Mucosa of descending colon (tissue), 3 donors: ENCODE results near the gene STAMBPL1. TPM values are rescaled to one million over a fixed set of nuclear protein-coding genes. Genes with fewer than 3 reads are reported as not detected.

Source experiments
- ATAC-seq: fragments of 200-7000 bp; cut with Tn5 transposase; one replicate; pipeline ENCODE4 v1.9.1; 2020; ENCODE audit warnings: mild to moderate bottlenecking, moderate library complexity
- DNase-seq, 3 donors: peaks; one replicate each; pipeline ENCODE4 v3.0.0-alpha.2; 2020
- H3K36me3 ChIP-seq: fragments of 200-600 bp; one replicate; pipeline ENCODE4 v1.8.0; 2021; ENCODE audit warnings: low read depth, mild to moderate bottlenecking
- H3K4me1 ChIP-seq: fragments of 200-600 bp; one replicate; pipeline ENCODE4 v1.8.0; 2021; ENCODE audit warnings: low read depth, mild to moderate bottlenecking
- H3K4me3 ChIP-seq: fragments of 200-600 bp; one replicate; pipeline ENCODE4 v1.8.0; 2021; ENCODE audit warnings: mild to moderate bottlenecking
- H3K9me3 ChIP-seq: fragments of 200-600 bp; one replicate; pipeline ENCODE4 v1.8.0; 2021; ENCODE audit warnings: mild to moderate bottlenecking
- CTCF ChIP-seq: fragments of 200-600 bp; IDR thresholded peaks from one replicate; pipeline ENCODE4 v1.8.0; 2022; ENCODE audit warnings: antibody characterized with exemption, mild to moderate bottlenecking
- intact Hi-C, 2 donors: fragments of 100-400 bp; cut with DNase I in 1 of 2; cut with micrococcal nuclease in 1 of 2; formaldehyde crosslinking; loops; one replicate each; pipeline versions ENCODE4 v1.11.0 to v1.11.1; 2022; cut with DNase I, micrococcal nuclease
- total RNA-seq, 3 donors: library from RNA; stranded (reverse); fragmentation: NEBNext Ultra II Directional in 2 of 3; extraction: Animal tissue kit (Norgen Biotek cat#: 25700) in 2 of 3; gene quantifications; one replicate each; pipeline versions ENCODE4 v1.2.1 to v1.2.4, GENCODE V29; 2021 to 2023
- donor health status: DM: no; HTN: no; CAD: no; lungs with moderate emphysema.
- donor health status: DM: no; HTN: no; CAD: no.
- donor health status: DM: no; HTN: yes; CAD: no.

STAMBPL1 gene
- total RNA-seq, 3 donors from 2014 or later, result 19.2 to 44.2 (median 20.0) TPM

GRCh38 chr10:88964360-88964759, 84.3 kb downstream of the STAMBPL1 start:
- TF ChIP-seq CTCF, result no peak
- H3K4me1 ChIP-seq, result peaks cover 9% of the 10 kb centered on the region
- no peak overlapping the region for H3K4me3 ChIP-seq
- intact Hi-C loops, result no loop called here
- DNase-seq (no peak), ATAC-seq (peak; percentile 56)
- H3K36me3 ChIP-seq, result no peaks in the 10 kb centered on the region
- no peaks in the 10 kb centered on the region for H3K9me3 ChIP-seq

- no peak for DNase-seq
- ATAC-seq, result no peak
- H3K4me3 ChIP-seq, result no peak overlapping the region
- H3K9me3 ChIP-seq, result no peaks in the 10 kb centered on the region
- no peak for TF ChIP-seq CTCF
- peaks cover 9% of the 10 kb centered on the region for H3K4me1 ChIP-seq
- H3K36me3 ChIP-seq, result no peaks in the 10 kb centered on the region
- intact Hi-C loops, result no loop called here
Observed at GRCh38 chr10:88964869-88965415, 84.9 kb downstream of the STAMBPL1 start.

GRCh38 chr10:88966797-88967196, 86.8 kb downstream of the STAMBPL1 start:
- intact Hi-C loops, result no loop called here
- no peaks in the 10 kb centered on the region for H3K36me3 ChIP-seq
- no peak for ATAC-seq
- H3K4me3 ChIP-seq, result no peak overlapping the region
- peaks cover 10% of the 10 kb centered on the region for H3K4me1 ChIP-seq
- no peaks in the 10 kb centered on the region for H3K9me3 ChIP-seq
- no peak for TF ChIP-seq CTCF
- no peak for DNase-seq

GRCh38 chr10:88968391-88968790, 88.3 kb downstream of the STAMBPL1 start:
- Histone ChIP-seq H3K4me3 (no peak overlapping the region), H3K9me3 (no peaks in the 10 kb centered on the region), H3K36me3 (no peaks in the 10 kb centered on the region), H3K4me1 (peaks cover 14% of the 10 kb centered on the region)
- no peak for TF ChIP-seq CTCF
- intact Hi-C loops, result no loop called here
- DNase-seq (no peak), ATAC-seq (no peak)

- H3K9me3 ChIP-seq, result no peaks in the 10 kb centered on the region
- no peaks in the 10 kb centered on the region for H3K36me3 ChIP-seq
- intact Hi-C loops, result no loop called here
- no peak for DNase-seq
- H3K4me3 ChIP-seq, result no peak overlapping the region
- H3K4me1 ChIP-seq, result peaks cover 5% of the 10 kb centered on the region
- no peak for ATAC-seq
- no peak for TF ChIP-seq CTCF
Observed at GRCh38 chr10:88971221-88972061, 91.4 kb downstream of the STAMBPL1 start.

Other genes with a start within 250 kb of the STAMBPL1 start
- not detected for gene LIPF, start 215.8 kb upstream of the STAMBPL1 start, total RNA-seq
- not detected for gene LIPK, start 174.0 kb upstream of the STAMBPL1 start, total RNA-seq
- not detected for gene LIPN, start 120.2 kb upstream of the STAMBPL1 start, total RNA-seq
- not detected for gene LIPM, start 77.5 kb upstream of the STAMBPL1 start, total RNA-seq
- gene ANKRD22, start 28.4 kb upstream of the STAMBPL1 start, total RNA-seq, result 10 to 100 TPM in 2 of 3 donors, 1 to 10 TPM in 1; 9.0 to 30.6 (median 18.9) TPM
- 100 to 1,000 TPM in 2 of 3 donors, 10 to 100 TPM in 1; 80.6 to 920 (median 253) TPM for gene ACTA2, start 72.5 kb downstream of the STAMBPL1 start, total RNA-seq
- gene FAS, start 110.6 kb downstream of the STAMBPL1 start, total RNA-seq, result 10 to 100 TPM; 31.8 to 51.0 (median 50.8) TPM